HAP-1 (cell line): ENCODE results near the gene EHHADH.
"Not testable (repeated sequence)": the region's sequence is repeated elsewhere in the genome, so short reads cannot be mapped to it uniquely, and the experiment has no call there.

ENCODE experiments used
- DNase-seq, 2 experiments: peaks; one replicate each; pipeline ENCODE4 v3.0.0-alpha.2; 2016 to 2020; ENCODE audit warnings: low spot score in 2 of 2
- H3K27me3 ChIP-seq: fragments of 250-450 bp; sonication (Bioruptor Pico); 2 replicates; pipeline ENCODE4 v1.5.1; 2020; ENCODE audit warnings: low read depth, mild to moderate bottlenecking, moderate library complexity
- H3K36me3 ChIP-seq: fragments of 250-450 bp; sonication (Bioruptor Pico); replicated peaks from 2 replicates; pipeline ENCODE4 v1.5.1; 2020; ENCODE audit warnings: mild to moderate bottlenecking
- H3K4me1 ChIP-seq: fragments of 250-450 bp; sonication (Bioruptor Pico); 2 replicates; pipeline ENCODE4 v1.5.1; 2020; ENCODE audit warnings: mild to moderate bottlenecking
- H3K4me3 ChIP-seq: fragments of 250-450 bp; sonication (Bioruptor Pico); 2 replicates; pipeline ENCODE4 v1.5.1; 2020; ENCODE audit warnings: mild to moderate bottlenecking, moderate library complexity
- H3K9me3 ChIP-seq: fragments of 250-450 bp; sonication (Bioruptor Pico); 2 replicates; pipeline ENCODE4 v1.5.1; 2020; ENCODE audit warnings: mild to moderate bottlenecking, moderate library complexity
- in situ Hi-C: fragments of 300-500 bp; cut with MboI; formaldehyde crosslinking; loops from 3 replicates; pipeline ENCODE4 v1.14.3; 2020; ENCODE audit warnings: low sequenced_read_pairs, inconsistent platforms, mixed read lengths

The EHHADH gene

GRCh38 chr3:185253645-185254410 is at the start of gene EHHADH:
Gene EHHADH (minus strand): TSS chr3:185254049. CDS start chr3:185254022, 27 bp downstream.
- in situ Hi-C loops, result no loop called here
- Histone ChIP-seq H3K9me3 (no peaks in the 10 kb centered on the region), H3K4me3 (no peak within 1 kb of the TSS), H3K27me3 (no peaks in the 10 kb centered on the region), H3K36me3 (no peaks in the 10 kb centered on the region), H3K4me1 (no peaks in the 10 kb centered on the region)
- DNase-seq, result no peak

GRCh38 chr3:185299918-185300426 is 46.1 kb upstream of the EHHADH start:
- H3K4me1 ChIP-seq, H3K9me3 ChIP-seq, H3K4me3 ChIP-seq, H3K36me3 ChIP-seq, DNase-seq, H3K27me3 ChIP-seq: not testable (repeated sequence)
- in situ Hi-C loops, result loop anchor here (25.0 kb wide), 1 partner anchor 413 kb away; no protein-coding TSS in a partner anchor

DNA sequence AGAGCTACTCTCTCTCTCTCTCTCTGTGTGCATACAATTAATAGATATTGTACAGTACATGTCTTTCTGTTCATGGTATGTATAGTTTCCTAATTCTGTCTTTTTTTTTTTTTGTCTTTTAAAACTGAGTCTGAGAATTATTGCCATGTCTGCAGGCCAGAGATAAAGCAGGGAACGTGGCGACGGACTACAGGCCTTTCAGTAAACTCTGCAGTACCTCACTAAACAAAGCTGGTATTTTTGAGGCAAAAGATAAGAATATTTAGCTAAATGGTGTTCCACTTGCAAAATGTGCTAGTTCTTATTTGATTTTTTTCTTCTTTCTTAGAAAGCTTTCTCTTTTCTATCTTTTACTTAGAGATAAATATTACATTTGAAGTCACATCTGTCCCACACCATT is 44.0 kb upstream of the EHHADH start:
- DNase-seq, result no peak
- Histone ChIP-seq H3K4me1 (no peaks in the 10 kb centered on the region), H3K4me3 (no peak overlapping the region), H3K27me3 (no peaks in the 10 kb centered on the region), H3K9me3 (no peaks in the 10 kb centered on the region), H3K36me3 (no peaks in the 10 kb centered on the region)
- in situ Hi-C loops, result loop anchor here (25.0 kb wide), 1 partner anchor 411 kb away; no protein-coding TSS in a partner anchor

- no peaks in the 10 kb centered on the region for H3K27me3 ChIP-seq
- no peak overlapping the region for H3K4me3 ChIP-seq
- in situ Hi-C loops, result loop anchor here (25.0 kb wide), 1 partner anchor 405 kb away; no protein-coding TSS in a partner anchor
- H3K4me1 ChIP-seq, result no peaks in the 10 kb centered on the region
- no peaks in the 10 kb centered on the region for H3K9me3 ChIP-seq
- no peaks in the 10 kb centered on the region for H3K36me3 ChIP-seq
- no peak for DNase-seq
Observed at GRCh38 chr3:185292238-185292637, 38.4 kb upstream of the EHHADH start.

DNA sequence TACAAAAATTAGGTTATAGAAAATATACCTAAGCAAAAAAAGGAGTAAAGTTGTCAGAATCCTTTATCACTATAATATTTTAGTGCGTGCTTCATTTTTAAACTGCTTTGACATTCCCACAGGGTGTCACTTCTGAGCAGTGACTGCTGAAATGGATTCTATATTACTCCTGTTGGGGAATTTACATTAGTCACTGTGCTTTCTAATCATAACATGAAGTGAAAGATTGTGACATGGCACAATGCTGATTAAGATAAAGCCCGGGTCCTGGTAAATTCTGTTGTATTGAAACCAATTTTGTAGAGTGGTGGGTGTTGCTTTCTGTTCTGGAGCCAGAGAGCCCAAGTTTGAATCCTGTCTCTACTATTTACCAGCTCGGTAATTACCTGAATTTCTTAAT is 36.4 kb upstream of the EHHADH start:
- Histone ChIP-seq H3K4me3 (no peak overlapping the region), H3K9me3 (no peaks in the 10 kb centered on the region), H3K36me3 (no peaks in the 10 kb centered on the region), H3K27me3 (no peaks in the 10 kb centered on the region; the same call in 1 of the 2 replicates), H3K4me1 (no peaks in the 10 kb centered on the region)
- in situ Hi-C loops, result loop anchor here (25.0 kb wide), 1 partner anchor 403 kb away; no protein-coding TSS in a partner anchor
- DNase-seq, result no peak

GRCh38 chr3:185283374-185283935 is 29.6 kb upstream of the EHHADH start:
- Histone ChIP-seq H3K27me3 (no peaks in the 10 kb centered on the region; the same call in none of the 2 replicates), H3K4me3 (no peak overlapping the region), H3K4me1 (no peaks in the 10 kb centered on the region), H3K9me3 (no peaks in the 10 kb centered on the region), H3K36me3 (no peaks in the 10 kb centered on the region)
- DNase-seq, result no peak
- in situ Hi-C loops, result loop anchor here (25.0 kb wide), 1 partner anchor 396 kb away; no protein-coding TSS in a partner anchor

DNA sequence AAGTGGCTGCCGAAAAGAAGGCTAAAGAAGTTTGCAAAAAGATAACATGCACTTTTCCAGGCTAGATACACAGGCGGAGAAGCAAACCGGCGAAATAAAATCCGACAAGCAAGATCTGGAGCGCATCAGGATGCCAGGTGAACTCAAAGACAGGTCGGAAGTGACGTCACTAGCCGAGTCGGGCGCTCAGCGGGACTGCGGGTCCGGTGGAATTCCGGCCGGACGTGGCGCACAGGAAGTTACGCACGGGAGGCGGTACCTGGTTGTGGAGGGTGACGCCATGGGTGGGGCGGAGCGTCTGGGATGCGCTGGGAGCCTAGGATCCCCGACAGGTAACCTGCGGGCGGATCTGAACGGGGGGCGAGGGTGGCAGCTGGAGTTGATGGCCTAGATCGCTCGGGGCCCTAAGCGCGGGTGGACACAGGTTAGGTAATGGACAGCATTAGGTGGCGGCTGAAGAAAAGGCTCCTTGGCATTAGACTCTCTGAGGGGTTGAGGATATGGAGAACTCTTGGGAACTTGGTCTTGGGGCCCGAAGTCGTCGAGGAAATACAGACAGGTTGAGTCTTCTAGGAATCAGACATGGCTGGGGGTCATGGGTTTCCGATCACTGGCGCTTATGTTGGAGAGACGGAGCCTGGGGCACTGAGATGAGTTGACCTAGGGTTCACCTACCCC is 29.0 kb upstream of the EHHADH start:
- no peak overlapping the region for H3K4me3 ChIP-seq
- no peak for DNase-seq
- in situ Hi-C loops, result loop anchor here (25.0 kb wide), 1 partner anchor 396 kb away; no protein-coding TSS in a partner anchor
- no peaks in the 10 kb centered on the region for H3K4me1 ChIP-seq
- H3K9me3 ChIP-seq, result no peaks in the 10 kb centered on the region
- no peaks in the 10 kb centered on the region for H3K36me3 ChIP-seq
- no peaks in the 10 kb centered on the region; the same call in none of the 2 replicates for H3K27me3 ChIP-seq

GRCh38 chr3:185280572-185281365 is 26.9 kb upstream of the EHHADH start:
- Histone ChIP-seq H3K9me3 (no peaks in the 10 kb centered on the region), H3K36me3 (no peaks in the 10 kb centered on the region), H3K27me3 (no peaks in the 10 kb centered on the region; the same call in 1 of the 2 replicates), H3K4me3 (no peak overlapping the region), H3K4me1 (no peaks in the 10 kb centered on the region)
- in situ Hi-C loops, result loop anchor here (25.0 kb wide), 1 partner anchor 393 kb away; no protein-coding TSS in a partner anchor
- peak; percentile 20 to 72 for DNase-seq

DNA sequence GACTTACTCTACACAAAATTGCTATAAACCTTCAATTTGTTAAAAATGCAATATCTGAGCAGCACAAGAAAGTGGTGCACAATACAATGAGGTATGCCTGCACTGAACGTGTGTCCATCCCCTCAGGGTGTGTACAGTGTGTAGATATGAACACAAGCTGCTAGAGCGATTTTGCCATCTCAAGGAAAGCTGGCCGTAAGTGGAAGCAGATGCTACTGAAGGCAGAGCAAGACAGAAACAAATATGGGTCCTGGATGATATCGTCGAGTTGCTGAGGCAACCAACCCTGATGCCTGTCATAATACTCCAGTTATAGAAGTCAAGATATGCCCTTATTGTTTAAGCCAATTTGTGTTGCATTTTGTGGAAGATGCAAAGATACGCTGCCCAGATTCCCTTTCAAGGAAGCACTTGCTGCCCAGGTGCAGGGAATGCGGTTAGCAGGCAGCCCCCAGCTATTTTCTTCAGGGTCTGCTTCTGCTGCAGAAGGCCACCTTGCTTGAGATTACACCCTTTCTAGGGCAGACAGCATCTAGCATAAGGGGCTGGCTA is 25.8 kb upstream of the EHHADH start:
- no peaks in the 10 kb centered on the region for H3K4me1 ChIP-seq
- H3K9me3 ChIP-seq, result no peaks in the 10 kb centered on the region
- H3K27me3 ChIP-seq, result no peaks in the 10 kb centered on the region; the same call in 1 of the 2 replicates
- no peak overlapping the region for H3K4me3 ChIP-seq
- H3K36me3 ChIP-seq, result no peaks in the 10 kb centered on the region
- in situ Hi-C loops, result loop anchor here (25.0 kb wide), 1 partner anchor 392 kb away; no protein-coding TSS in a partner anchor
- DNase-seq, result no peak

DNA sequence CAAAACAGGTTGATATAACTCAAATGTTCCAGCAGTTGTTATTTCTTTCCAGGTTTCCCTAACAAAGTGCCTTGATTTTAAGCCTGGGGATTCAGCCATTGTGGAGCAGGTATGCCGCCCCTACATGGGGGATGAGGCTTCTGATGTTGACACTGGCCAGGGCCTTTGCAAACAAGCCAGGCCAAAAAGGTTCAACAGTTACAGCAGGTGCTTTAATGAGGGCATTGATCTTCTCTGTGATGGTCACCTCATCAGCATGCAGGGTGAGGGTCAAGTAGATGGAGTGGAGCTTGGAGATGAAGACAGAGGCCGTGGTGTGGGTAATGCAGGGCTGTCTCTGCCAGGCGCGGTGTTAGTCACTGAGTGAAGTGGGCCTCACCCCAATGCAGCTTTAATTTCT is 22.6 kb upstream of the EHHADH start:
- H3K36me3 ChIP-seq, result no peaks in the 10 kb centered on the region
- 0 out of 2 replicates have a peak, but pooled peaks cover under 1% of the 10 kb centered on the region for H3K4me1 ChIP-seq
- no peaks in the 10 kb centered on the region for H3K9me3 ChIP-seq
- DNase-seq, result no peak
- H3K4me3 ChIP-seq, result no peak overlapping the region
- in situ Hi-C loops, result loop anchor here (25.0 kb wide), 1 partner anchor 389 kb away; no protein-coding TSS in a partner anchor
- peaks cover 8% of the 10 kb centered on the region for H3K27me3 ChIP-seq

DNA sequence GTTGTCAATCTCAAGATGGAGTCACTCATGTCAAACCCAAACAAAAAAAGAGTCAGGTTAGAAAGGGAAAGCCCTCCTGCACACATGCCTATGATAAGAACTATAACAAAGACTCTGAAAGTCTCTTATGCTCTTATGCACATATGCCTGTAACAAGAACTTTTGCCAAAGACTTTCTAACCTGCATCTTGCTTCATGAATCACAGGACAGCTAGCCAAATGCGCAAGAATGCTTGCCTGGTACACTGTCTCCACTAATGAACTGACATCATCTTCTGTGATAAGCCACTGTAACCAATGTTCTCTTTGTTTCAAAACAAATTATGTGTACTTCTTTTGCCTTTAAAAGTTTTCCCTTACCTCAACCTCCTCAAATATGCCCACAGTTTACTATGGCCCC is 18.2 kb upstream of the EHHADH start:
- H3K9me3 ChIP-seq, result no peaks in the 10 kb centered on the region
- no peaks in the 10 kb centered on the region for H3K36me3 ChIP-seq
- no peak overlapping the region for H3K4me3 ChIP-seq
- DNase-seq, result no peak
- H3K4me1 ChIP-seq, result peaks cover 7% of the 10 kb centered on the region
- peaks cover 8% of the 10 kb centered on the region for H3K27me3 ChIP-seq
- in situ Hi-C loops, result no loop called here

DNA sequence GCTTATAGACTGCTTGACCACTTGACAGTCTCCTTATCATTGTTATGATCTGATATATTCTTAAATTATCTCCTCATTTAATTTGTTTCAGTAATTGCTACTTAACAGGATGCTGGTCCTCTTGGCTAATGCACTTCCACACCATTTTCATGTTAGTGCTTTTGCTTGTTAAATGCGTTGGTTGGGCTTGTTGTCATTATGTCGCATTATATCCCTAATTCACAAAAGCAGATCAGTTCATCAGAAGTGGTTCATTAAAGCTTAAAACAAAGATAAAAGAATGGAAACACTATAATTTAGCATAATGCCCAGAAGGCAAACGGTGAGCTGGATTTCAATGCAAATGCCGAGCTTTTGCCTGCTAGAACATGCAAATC is 17.1 kb upstream of the EHHADH start:
- Histone ChIP-seq H3K4me1 (peaks cover 7% of the 10 kb centered on the region), H3K27me3 (peaks cover 8% of the 10 kb centered on the region), H3K4me3 (no peak overlapping the region), H3K36me3 (no peaks in the 10 kb centered on the region), H3K9me3 (no peaks in the 10 kb centered on the region)
- in situ Hi-C loops, result no loop called here
- DNase-seq, result peak; percentile 37 to 53
